CMK (cell line): ENCODE data around the gene KDM1B.

ENCODE experiments used
- DNase-seq: peaks from one replicate; pipeline ENCODE4 v3.0.0-alpha.2; 2010; ENCODE audit warnings: low read depth

The KDM1B gene, protein sequence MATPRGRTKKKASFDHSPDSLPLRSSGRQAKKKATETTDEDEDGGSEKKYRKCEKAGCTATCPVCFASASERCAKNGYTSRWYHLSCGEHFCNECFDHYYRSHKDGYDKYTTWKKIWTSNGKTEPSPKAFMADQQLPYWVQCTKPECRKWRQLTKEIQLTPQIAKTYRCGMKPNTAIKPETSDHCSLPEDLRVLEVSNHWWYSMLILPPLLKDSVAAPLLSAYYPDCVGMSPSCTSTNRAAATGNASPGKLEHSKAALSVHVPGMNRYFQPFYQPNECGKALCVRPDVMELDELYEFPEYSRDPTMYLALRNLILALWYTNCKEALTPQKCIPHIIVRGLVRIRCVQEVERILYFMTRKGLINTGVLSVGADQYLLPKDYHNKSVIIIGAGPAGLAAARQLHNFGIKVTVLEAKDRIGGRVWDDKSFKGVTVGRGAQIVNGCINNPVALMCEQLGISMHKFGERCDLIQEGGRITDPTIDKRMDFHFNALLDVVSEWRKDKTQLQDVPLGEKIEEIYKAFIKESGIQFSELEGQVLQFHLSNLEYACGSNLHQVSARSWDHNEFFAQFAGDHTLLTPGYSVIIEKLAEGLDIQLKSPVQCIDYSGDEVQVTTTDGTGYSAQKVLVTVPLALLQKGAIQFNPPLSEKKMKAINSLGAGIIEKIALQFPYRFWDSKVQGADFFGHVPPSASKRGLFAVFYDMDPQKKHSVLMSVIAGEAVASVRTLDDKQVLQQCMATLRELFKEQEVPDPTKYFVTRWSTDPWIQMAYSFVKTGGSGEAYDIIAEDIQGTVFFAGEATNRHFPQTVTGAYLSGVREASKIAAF

GRCh38 chr6:18155150-18155863 lies at the start of gene KDM1B:
Gene KDM1B, plus strand, starts transcription at chr6:18155422. Its CDS starts 4,474 bp downstream, at chr6:18159896.
- peak; percentile 93 for DNase-seq

GRCh38 chr6:18107061-18107460 lies 48.2 kb upstream of the KDM1B start:
- no peak for DNase-seq

- DNase-seq = no peak
Measured at GRCh38 chr6:18110162-18110561, 45.1 kb upstream of the KDM1B start.

DNA sequence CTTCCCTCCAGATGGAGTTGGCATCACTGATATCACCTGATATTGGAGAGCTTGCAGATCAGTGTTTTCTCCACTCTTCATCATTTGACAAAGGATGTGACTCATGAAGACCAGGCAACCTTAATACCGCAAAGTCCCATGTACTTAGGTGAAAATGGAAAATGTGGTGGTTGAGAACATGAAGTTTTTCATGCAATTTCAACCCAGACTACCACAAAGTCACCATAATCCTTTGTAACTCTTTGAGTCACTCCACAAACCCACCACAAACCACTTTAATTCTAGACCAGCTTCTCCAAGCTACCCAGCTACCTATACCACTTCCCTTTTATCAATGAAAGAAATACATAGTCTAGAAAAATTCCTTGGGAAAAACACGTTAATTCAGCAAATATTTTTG lies 39.9 kb upstream of the KDM1B start:
- DNase-seq = no peak

DNA sequence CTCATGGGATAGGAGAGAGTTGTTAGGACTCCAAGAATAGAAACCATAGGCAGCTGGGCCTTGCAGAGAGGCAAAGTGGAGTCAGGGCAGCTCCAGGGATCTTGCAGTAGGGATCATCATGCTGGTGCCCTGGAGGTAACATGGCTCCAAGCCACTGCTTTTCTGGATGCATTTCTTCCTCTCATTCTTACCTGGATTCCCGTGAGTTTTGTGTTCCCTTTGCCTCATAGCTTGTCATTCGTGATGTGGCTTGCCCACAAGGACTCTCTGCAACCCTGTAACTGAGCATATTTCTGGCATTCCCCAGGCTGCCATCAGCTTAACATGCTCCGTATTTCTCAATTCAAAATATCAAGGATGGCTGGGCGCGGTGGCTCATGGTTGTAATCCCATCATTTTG lies 38.1 kb upstream of the KDM1B start:
- DNase-seq = no peak

- DNase-seq = no peak
Measured at GRCh38 chr6:18118330-18118729, 36.9 kb upstream of the KDM1B start.

DNA sequence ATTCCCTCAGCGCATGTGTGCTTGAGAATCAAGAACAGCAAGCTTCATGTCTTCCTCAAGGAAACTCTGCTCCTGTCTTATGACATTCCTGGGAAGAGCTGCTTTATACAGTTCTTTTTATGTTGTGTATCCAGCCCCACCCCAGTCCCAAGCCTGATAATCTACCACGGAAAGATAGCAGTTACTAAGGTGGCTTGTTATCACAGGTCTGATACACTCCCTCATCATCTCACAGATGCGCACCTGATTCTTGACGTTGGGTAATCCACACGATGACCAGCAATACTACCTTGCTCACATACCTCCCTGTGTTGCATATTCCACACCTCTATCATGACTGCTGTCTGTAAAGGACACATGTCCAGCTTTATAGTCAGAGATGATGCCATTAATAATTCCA lies 36.0 kb upstream of the KDM1B start:
- DNase-seq = no peak

- DNase-seq = no peak
Measured at GRCh38 chr6:18121580-18122127, 33.6 kb upstream of the KDM1B start.

GRCh38 chr6:18122128-18123093 lies 32.8 kb upstream of the KDM1B start, which contains the start of gene NHLRC1:
Gene NHLRC1, minus strand, starts transcription at chr6:18122677. Its CDS starts 71 bp downstream, at chr6:18122606.
- DNase-seq = no peak

DNA sequence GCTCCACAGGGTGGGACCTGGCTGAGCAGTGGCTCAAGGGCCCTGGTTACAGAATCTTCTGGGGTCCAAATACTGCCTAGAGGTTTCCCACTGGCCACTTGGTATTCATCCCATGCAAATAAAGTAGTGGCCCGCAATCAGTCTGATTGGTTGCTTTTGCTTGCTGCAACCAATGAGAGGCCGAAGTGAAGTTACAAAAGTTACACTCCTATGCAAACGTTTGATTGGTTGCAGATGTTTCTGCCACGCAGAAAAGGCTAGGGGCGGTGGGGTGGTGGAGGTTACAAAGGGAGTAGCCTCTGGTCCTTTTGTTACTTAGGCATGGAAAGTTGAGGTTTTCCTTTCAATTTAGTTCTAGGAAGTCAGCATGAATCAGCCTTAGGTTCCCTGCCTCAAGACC lies 29.1 kb upstream of the KDM1B start:
- no peak for DNase-seq

DNA sequence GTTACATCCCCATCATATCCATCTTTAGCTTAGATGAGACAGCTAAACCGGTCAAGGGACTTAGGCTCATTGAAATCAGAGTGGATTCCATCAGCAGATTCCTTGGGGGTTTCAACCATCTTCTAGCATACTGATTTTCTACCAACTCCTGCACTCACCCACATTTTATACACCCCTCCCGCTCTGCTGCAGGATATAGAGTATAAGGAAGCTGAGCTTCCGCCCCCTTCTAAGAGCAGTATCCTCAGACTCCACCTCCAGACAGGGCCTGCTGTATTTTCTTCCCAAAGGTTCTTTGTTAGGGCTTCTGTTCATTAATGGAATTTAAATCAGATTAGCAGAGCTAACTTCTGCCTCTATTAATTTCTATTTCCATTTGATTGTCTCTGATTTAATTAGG lies 22.9 kb upstream of the KDM1B start:
- DNase-seq = no peak

GRCh38 chr6:18135171-18135570 lies 20.1 kb upstream of the KDM1B start:
- DNase-seq = no peak

- DNase-seq = no peak
Measured at GRCh38 chr6:18136260-18136659, 19.0 kb upstream of the KDM1B start.

DNA sequence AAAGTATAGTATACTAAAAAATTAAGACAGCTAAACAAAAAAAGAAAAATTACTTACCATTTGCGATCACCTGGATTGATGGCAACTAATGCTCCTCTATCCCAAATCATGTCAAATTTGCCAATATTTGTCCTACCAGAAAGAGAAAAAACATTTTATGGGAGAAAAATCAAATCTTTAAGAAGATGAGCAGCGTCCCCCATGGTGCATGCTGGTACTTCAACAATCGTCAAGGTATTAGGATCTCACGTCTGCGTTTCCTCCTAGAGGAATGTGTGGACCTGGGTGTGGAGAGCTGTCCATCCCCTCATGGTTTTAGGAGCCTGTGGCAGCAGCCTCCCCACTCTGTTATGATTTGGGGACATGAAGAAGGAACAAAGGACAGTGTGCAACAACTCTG lies 16.3 kb upstream of the KDM1B start:
- DNase-seq = no peak

- DNase-seq = no peak
Measured at GRCh38 chr6:18139935-18140621, 15.1 kb upstream of the KDM1B start.

DNA sequence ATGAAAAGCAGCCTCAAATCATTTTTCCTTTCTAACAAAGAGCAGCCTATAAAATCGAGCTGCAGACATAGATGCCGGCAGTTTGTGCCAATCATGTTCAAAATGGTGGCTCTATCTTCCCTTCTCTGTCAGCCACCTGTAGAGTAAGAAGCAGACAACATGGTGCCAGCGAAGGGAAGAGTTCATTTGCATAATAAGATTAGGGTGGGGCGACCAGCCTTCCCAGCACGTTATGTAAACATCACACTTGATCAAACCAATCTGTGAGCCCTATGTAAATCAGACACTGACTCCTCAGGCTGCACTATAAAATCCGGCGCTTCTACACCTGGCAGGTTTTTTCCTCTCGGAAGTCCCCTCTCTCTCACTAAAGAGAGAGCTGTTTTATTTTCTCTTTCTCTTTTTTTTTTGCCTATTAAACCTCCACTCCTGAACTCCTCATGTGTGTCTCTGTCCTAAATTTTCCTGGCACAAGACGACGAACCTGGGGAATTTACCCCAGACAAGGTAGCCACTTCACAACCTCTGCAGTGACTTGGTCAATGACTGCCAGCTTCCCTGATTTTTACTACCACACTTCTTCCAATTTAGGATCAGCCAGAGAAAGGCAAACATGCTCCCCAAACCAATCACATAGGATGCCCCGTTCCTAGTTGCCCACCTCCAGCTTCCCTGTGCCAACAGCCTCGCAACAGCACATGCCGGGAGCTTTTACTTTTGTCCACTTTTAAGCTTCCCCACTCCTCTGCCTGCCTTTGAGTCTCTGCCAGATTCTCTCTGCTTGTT lies 13.2 kb upstream of the KDM1B start:
- no peak for DNase-seq

- DNase-seq = no peak
Measured at GRCh38 chr6:18142591-18142861, 12.7 kb upstream of the KDM1B start.

DNA sequence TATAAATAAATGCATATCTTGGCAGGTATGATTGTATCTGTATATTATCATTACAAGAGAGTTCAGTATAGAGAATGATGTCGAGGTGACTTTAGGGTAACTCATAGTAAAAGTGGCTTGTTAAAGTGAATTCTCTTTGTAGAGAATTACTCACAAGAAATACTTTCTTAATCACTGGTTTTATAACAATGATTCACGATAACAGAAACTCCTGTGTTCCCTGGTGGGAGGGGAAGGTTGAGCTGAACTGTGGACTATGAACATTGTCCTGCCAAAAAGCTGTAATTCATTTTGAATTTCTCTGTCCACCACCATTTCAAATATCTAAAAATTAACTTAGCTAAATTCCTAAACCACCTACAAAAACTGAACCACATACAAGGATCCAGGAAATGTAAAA lies 8.1 kb upstream of the KDM1B start:
- DNase-seq = no peak

DNA sequence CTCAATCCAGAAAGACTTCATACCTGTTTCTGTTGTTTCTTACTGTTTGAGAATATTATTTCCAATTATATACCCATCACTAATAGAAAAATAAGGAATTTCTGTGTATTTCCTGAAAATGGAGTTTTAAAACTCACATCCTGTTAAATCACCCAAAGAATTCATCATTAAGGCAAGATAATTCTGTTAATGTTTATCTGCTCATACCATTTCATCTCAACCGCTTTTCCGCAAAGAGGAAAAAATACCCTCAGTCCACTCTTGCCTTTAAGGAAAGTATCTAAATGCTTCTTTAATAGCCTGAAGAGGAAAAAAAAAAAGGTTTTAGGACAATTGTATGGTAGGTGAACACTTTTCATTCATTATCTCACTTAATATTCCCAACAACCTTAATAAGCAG lies 7.6 kb upstream of the KDM1B start:
- no peak for DNase-seq
